ENCODE data around the gene BAHD1. TPM values are rescaled to one million over a fixed set of nuclear protein-coding genes. Genes with fewer than 3 reads are reported as not detected.

The BAHD1 gene
- total and polyA plus RNA-seq, 4 experiments from 2014 or later = 1.5 to 49.2 (median 25.8) TPM

GRCh38 chr15:40469776-40470390, 29.1 kb downstream of the BAHD1 start:
- H3K27ac Mint-ChIP-seq = peak overlapping the region; percentile 31 to 94 (median 84)
- Histone ChIP-seq H3K9me3 (ENCODE audit: control insufficient read depth in 1 of 2, low read length in 2 of 2) (no peaks in the 10 kb centered on the region), H3K4me1 (ENCODE audit: insufficient read depth, low read length) (peaks cover 23% of the 10 kb centered on the region), H3K27ac (ENCODE audit: low read depth, low read length) (peak overlapping the region; percentile 55), H3K27me3 (ENCODE audit: insufficient read depth, low read length) (no peaks in the 10 kb centered on the region), H3K4me3 (ENCODE audit: low read length in 2 of 2) (no peak overlapping the region), H3K36me3 (ENCODE audit: insufficient read depth, low read length) (peaks cover 13% of the 10 kb centered on the region)
- H3K9me3 Mint-ChIP-seq = no peaks in the 10 kb centered on the region
- no peaks in the 10 kb centered on the region for H3K27me3 Mint-ChIP-seq
- peaks cover 5 to 23% of the 10 kb centered on the region in 2 donors for H3K36me3 Mint-ChIP-seq
- no peak for DNase-seq
- ChIA-PET CTCF (ENCODE audit: partially characterized antibody) (interaction anchor here (1.0 to 2.3 kb wide), 3 partner anchors 13 to 37 kb away, joined by 3 to 7 read pairs (median 5); partner anchors contain the start of gene BAHD1), POLR2A (ENCODE audit: partially characterized antibody) (interaction anchor here (1.0 to 1.2 kb wide), 4 partner anchors 13 to 72 kb away, joined by 3 to 4 read pairs (median 4); no protein-coding TSS in a partner anchor)
- H3K4me3 Mint-ChIP-seq = peak overlapping the region; percentile 58 to 77 (median 64)
- peaks cover 12 to 33% (median 22%) of the 10 kb centered on the region in 4 donors for H3K4me1 Mint-ChIP-seq
- intact Hi-C loops (cut with micrococcal nuclease) = loop anchor here (2.0 to 5.0 kb wide), 2 partner anchors 15 to 33 kb away; no protein-coding TSS in a partner anchor

- peak within 1 kb of the TSS; percentile 58 to 74 for H3K4me3 ChIP-seq (ENCODE audit: low read length in 2 of 2)
- CTCF ChIA-PET (ENCODE audit: partially characterized antibody) = interaction anchor here (1.0 to 2.3 kb wide), 2 partner anchors 30 to 37 kb away, joined by 5 to 7 read pairs; partner anchors contain the start of gene BAHD1
- POLR2A ChIA-PET (ENCODE audit: partially characterized antibody) = interaction anchor here (1.0 to 1.2 kb wide), 4 partner anchors 14 to 73 kb away, joined by 3 to 4 read pairs (median 4); no protein-coding TSS in a partner anchor
Measured at GRCh38 chr15:40470423-40471104, 29.8 kb downstream of the BAHD1 start, which contains the start of gene CHST14. Gene CHST14, plus strand, starts transcription at chr15:40470984. Its CDS starts 230 bp downstream, at chr15:40471214.

GRCh38 chr15:40471105-40471807, 30.5 kb downstream of the BAHD1 start:
- H3K27me3 ChIP-seq (ENCODE audit: insufficient read depth, low read length) = no peaks in the 10 kb centered on the region
- intact Hi-C loops (cut with micrococcal nuclease) = loop anchor here (2.0 to 5.0 kb wide), 2 partner anchors 16 to 34 kb away; no protein-coding TSS in a partner anchor
- no peaks in the 10 kb centered on the region for H3K36me3 ChIP-seq (ENCODE audit: insufficient read depth, low read length)
- peak overlapping the region; percentile 87 to 93 (median 90) for H3K4me3 Mint-ChIP-seq
- peaks cover 23% of the 10 kb centered on the region for H3K4me1 ChIP-seq (ENCODE audit: insufficient read depth, low read length)
- peak overlapping the region; percentile 58 to 74 for H3K4me3 ChIP-seq (ENCODE audit: low read length in 2 of 2)
- H3K27me3 Mint-ChIP-seq = no peaks in the 10 kb centered on the region
- peak in 3 of 5 donors; percentile 21 to 34 (median 29) for DNase-seq
- H3K9me3 Mint-ChIP-seq = no peaks in the 10 kb centered on the region
- ChIA-PET CTCF (ENCODE audit: partially characterized antibody) (no interaction called here), POLR2A (ENCODE audit: partially characterized antibody) (interaction anchor here (1.0 kb wide), 3 partner anchors 29 to 39 kb away, joined by 3 to 4 read pairs (median 3); partner anchors contain the start of gene BAHD1)
- peaks cover 0 to 11% of the 10 kb centered on the region in 2 donors for H3K36me3 Mint-ChIP-seq
- no peaks in the 10 kb centered on the region for H3K9me3 ChIP-seq (ENCODE audit: control insufficient read depth in 1 of 2, low read length in 2 of 2)
- peak overlapping the region; percentile 53 to 91 (median 88) for H3K27ac Mint-ChIP-seq
- H3K4me1 Mint-ChIP-seq = peaks cover 12 to 30% (median 20%) of the 10 kb centered on the region in 4 donors
- H3K27ac ChIP-seq (ENCODE audit: low read depth, low read length) = peak overlapping the region; percentile 70

More at GRCh38 chr15:40470423-40471104, 29.8 kb downstream of the BAHD1 start, which contains the start of gene CHST14:
- Histone ChIP-seq H3K9me3 (ENCODE audit: control insufficient read depth in 1 of 2, low read length in 2 of 2) (no peaks in the 10 kb centered on the region), H3K27me3 (ENCODE audit: insufficient read depth, low read length) (no peaks in the 10 kb centered on the region), H3K27ac (ENCODE audit: low read depth, low read length) (peak within 1 kb of the TSS; percentile 70), H3K36me3 (ENCODE audit: insufficient read depth, low read length) (peaks cover 6% of the 10 kb centered on the region), H3K4me1 (ENCODE audit: insufficient read depth, low read length) (peaks cover 23% of the 10 kb centered on the region)
- Mint-ChIP-seq H3K27ac (peak within 1 kb of the TSS; percentile 87 to 94 (median 90)), H3K27me3 (no peaks in the 10 kb centered on the region), H3K4me3 (peak within 1 kb of the TSS; percentile 87 to 93 (median 90)), H3K4me1 (peaks cover 12 to 30% (median 22%) of the 10 kb centered on the region in 4 donors), H3K36me3 (peaks cover 1 to 16% of the 10 kb centered on the region in 2 donors), H3K9me3 (no peaks in the 10 kb centered on the region)
- intact Hi-C loops (cut with micrococcal nuclease) = loop anchor here (2.0 to 5.0 kb wide), 2 partner anchors 16 to 33 kb away; no protein-coding TSS in a partner anchor
- DNase-seq = peak; percentile 42 to 70 (median 58)

GRCh38 chr15:40471808-40472150, 31.0 kb downstream of the BAHD1 start:
- H3K4me3 ChIP-seq (ENCODE audit: low read length in 2 of 2) = peak overlapping the region; percentile 58 to 74
- peaks cover 19% of the 10 kb centered on the region for H3K4me1 ChIP-seq (ENCODE audit: insufficient read depth, low read length)
- peaks cover 10 to 25% (median 16%) of the 10 kb centered on the region in 4 donors for H3K4me1 Mint-ChIP-seq
- no peaks in the 10 kb centered on the region for H3K9me3 ChIP-seq (ENCODE audit: control insufficient read depth in 1 of 2, low read length in 2 of 2)
- intact Hi-C loops (cut with micrococcal nuclease) = loop anchor here (2.0 to 5.0 kb wide), 2 partner anchors 17 to 34 kb away; no protein-coding TSS in a partner anchor
- peaks cover 0 to 8% of the 10 kb centered on the region in 2 donors for H3K36me3 Mint-ChIP-seq
- ChIA-PET POLR2A (ENCODE audit: partially characterized antibody) (interaction anchor here (1.0 kb wide), 1 partner anchor 31 kb away, joined by 3 read pairs; the partner anchor contains the start of gene BAHD1), CTCF (ENCODE audit: partially characterized antibody) (no interaction called here)
- H3K9me3 Mint-ChIP-seq = no peaks in the 10 kb centered on the region
- H3K27ac Mint-ChIP-seq = peak overlapping the region; percentile 53 to 91 (median 88)
- no peaks in the 10 kb centered on the region for H3K27me3 ChIP-seq (ENCODE audit: insufficient read depth, low read length)
- H3K4me3 Mint-ChIP-seq = peak overlapping the region; percentile 87 to 93 (median 90)
- H3K36me3 ChIP-seq (ENCODE audit: insufficient read depth, low read length) = no peaks in the 10 kb centered on the region
- peak overlapping the region; percentile 70 for H3K27ac ChIP-seq (ENCODE audit: low read depth, low read length)
- peak in 1 of 5 donors; percentile 27 for DNase-seq
- H3K27me3 Mint-ChIP-seq = no peaks in the 10 kb centered on the region

- H3K4me3 ChIP-seq (ENCODE audit: low read length in 2 of 2) = peak overlapping the region; percentile 58 to 74
- POLR2A ChIA-PET (ENCODE audit: partially characterized antibody) = interaction anchor here (1.0 kb wide), 1 partner anchor 32 kb away, joined by 3 read pairs; the partner anchor contains the start of gene BAHD1
- intact Hi-C loops (cut with micrococcal nuclease) = loop anchor here (5.0 kb wide), 1 partner anchor 35 kb away; no protein-coding TSS in a partner anchor
- Mint-ChIP-seq H3K4me1 (peaks cover 7 to 21% (median 13%) of the 10 kb centered on the region in 4 donors), H3K9me3 (no peaks in the 10 kb centered on the region), H3K36me3 (peaks cover 0 to 3% of the 10 kb centered on the region in 2 donors), H3K27ac (peak overlapping the region in 6 of 7 donors; percentile 32 to 91 (median 74)), H3K4me3 (peak overlapping the region; percentile 87 to 93 (median 90)), H3K27me3 (no peaks in the 10 kb centered on the region)
- H3K4me1 ChIP-seq (ENCODE audit: insufficient read depth, low read length) = peaks cover 17% of the 10 kb centered on the region
- H3K36me3 ChIP-seq (ENCODE audit: insufficient read depth, low read length) = no peaks in the 10 kb centered on the region
- H3K9me3 ChIP-seq (ENCODE audit: control insufficient read depth in 1 of 2, low read length in 2 of 2) = no peaks in the 10 kb centered on the region
- H3K27ac ChIP-seq (ENCODE audit: low read depth, low read length) = no peak overlapping the region
- H3K27me3 ChIP-seq (ENCODE audit: insufficient read depth, low read length) = no peaks in the 10 kb centered on the region
- CTCF ChIA-PET (ENCODE audit: partially characterized antibody) = no interaction called here
- DNase-seq = no peak
Measured at GRCh38 chr15:40472171-40472727, 31.5 kb downstream of the BAHD1 start.

GRCh38 chr15:40474581-40474980, 33.8 kb downstream of the BAHD1 start:
- Mint-ChIP-seq H3K27ac (no peak overlapping the region), H3K4me3 (no peak overlapping the region), H3K9me3 (no peaks in the 10 kb centered on the region), H3K36me3 (no peaks in the 10 kb centered on the region), H3K4me1 (peaks cover 6 to 18% (median 13%) of the 10 kb centered on the region in 4 donors), H3K27me3 (peaks cover 0 to 2% of the 10 kb centered on the region in 2 donors)
- Histone ChIP-seq H3K4me3 (ENCODE audit: low read length in 2 of 2) (no peak overlapping the region), H3K27me3 (ENCODE audit: insufficient read depth, low read length) (no peaks in the 10 kb centered on the region), H3K36me3 (ENCODE audit: insufficient read depth, low read length) (no peaks in the 10 kb centered on the region), H3K4me1 (ENCODE audit: insufficient read depth, low read length) (peaks cover 17% of the 10 kb centered on the region), H3K27ac (ENCODE audit: low read depth, low read length) (no peak overlapping the region), H3K9me3 (ENCODE audit: control insufficient read depth in 1 of 2, low read length in 2 of 2) (no peaks in the 10 kb centered on the region)
- intact Hi-C loops (cut with micrococcal nuclease) = loop anchor here (5.0 kb wide), 1 partner anchor 37 kb away; no protein-coding TSS in a partner anchor
- CTCF ChIA-PET (ENCODE audit: partially characterized antibody) = no interaction called here
- DNase-seq = no peak
- POLR2A ChIA-PET (ENCODE audit: partially characterized antibody) = interaction anchor here (1.0 kb wide), 1 partner anchor 32 kb away, joined by 3 read pairs; no protein-coding TSS in a partner anchor

Measured in CD4-positive, alpha-beta memory T cell (primary cell).